Stimulated activated naive CD4-positive, alpha-beta T cell (primary cell): Measurements from ENCODE around the gene SPOP.
"Not testable (repeated sequence)": the region's sequence is repeated elsewhere in the genome, so short reads cannot be mapped to it uniquely, and the experiment has no call there.

Experiments used
- DNase-seq, 6 experiments: peaks; one replicate each; lab custom pipeline; 2025; lab: John Stamatoyannopoulos, UW

The SPOP gene

GRCh38 chr17:49656247-49656646, 21.6 kb downstream of the SPOP start:
- DNase-seq, result no peak

GRCh38 chr17:49647256-49647585, 30.7 kb downstream of the SPOP start:
- no peak for DNase-seq

- no peak for DNase-seq
Measured at GRCh38 chr17:49646391-49647255, 31.3 kb downstream of the SPOP start.

GRCh38 chr17:49646056-49646390, 31.9 kb downstream of the SPOP start:
- DNase-seq, result not testable (repeated sequence)

- no peak for DNase-seq
Measured at GRCh38 chr17:49645654-49646053, 32.2 kb downstream of the SPOP start.

GRCh38 chr17:49640556-49640955, 37.3 kb downstream of the SPOP start:
- DNase-seq, result no peak

GRCh38 chr17:49638818-49639217, 39.1 kb downstream of the SPOP start:
- DNase-seq, result no peak

- no peak for DNase-seq
Measured at GRCh38 chr17:49637739-49638138, 40.2 kb downstream of the SPOP start.

GRCh38 chr17:49637050-49637449, 40.8 kb downstream of the SPOP start:
- no peak for DNase-seq

GRCh38 chr17:49635121-49635520, 42.8 kb downstream of the SPOP start:
- no peak for DNase-seq

GRCh38 chr17:49634485-49634860, 43.4 kb downstream of the SPOP start:
- DNase-seq, result no peak

- no peak for DNase-seq
Measured at GRCh38 chr17:49633762-49634484, 44.0 kb downstream of the SPOP start.

GRCh38 chr17:49633250-49633649, 44.6 kb downstream of the SPOP start:
- no peak for DNase-seq

GRCh38 chr17:49632201-49632600, 45.7 kb downstream of the SPOP start:
- no peak for DNase-seq

GRCh38 chr17:49631496-49631895, 46.4 kb downstream of the SPOP start:
- no peak for DNase-seq

- no peak for DNase-seq
Measured at GRCh38 chr17:49630113-49630900, 47.6 kb downstream of the SPOP start.

- DNase-seq, result no peak
Measured at GRCh38 chr17:49629447-49629846, 48.5 kb downstream of the SPOP start.

- no peak for DNase-seq
Measured at GRCh38 chr17:49624896-49625295, 53.0 kb downstream of the SPOP start.

- no peak for DNase-seq
Measured at GRCh38 chr17:49621946-49622529, 55.9 kb downstream of the SPOP start.

GRCh38 chr17:49621420-49621819, 56.5 kb downstream of the SPOP start:
- no peak for DNase-seq

GRCh38 chr17:49618028-49618611, 59.8 kb downstream of the SPOP start:
- no peak for DNase-seq

GRCh38 chr17:49616601-49617131, 61.2 kb downstream of the SPOP start:
- DNase-seq, result no peak
